Muscle of leg (tissue), 11 donors: ENCODE data around the gene GPC5. TPM values are rescaled to one million over a fixed set of nuclear protein-coding genes. Genes with fewer than 3 reads are reported as not detected.
"Not testable (repeated sequence)": the region's sequence is repeated elsewhere in the genome, so short reads cannot be mapped to it uniquely, and the experiment has no call there.

Source experiments
- DNase-seq: peaks from one replicate; pipeline ENCODE4 v3.0.0; 2013
- H3K27ac ChIP-seq: one replicate; pipeline ENCODE4 v1.5.1; 2013; ENCODE audit warnings: mild to moderate bottlenecking, low read length, control low read depth
- H3K27me3 ChIP-seq: one replicate; pipeline ENCODE4 v1.6.1; 2013; ENCODE audit warnings: low read length; ENCODE audit not compliant: control insufficient read depth, insufficient read depth
- H3K36me3 ChIP-seq: one replicate; pipeline ENCODE4 v1.6.1; 2013; ENCODE audit warnings: low read length; ENCODE audit not compliant: control insufficient read depth, insufficient read depth
- H3K4me1 ChIP-seq: one replicate; pipeline ENCODE4 v1.6.1; 2013; ENCODE audit warnings: low read length; ENCODE audit not compliant: control insufficient read depth, insufficient read depth
- H3K4me3 ChIP-seq: one replicate; pipeline ENCODE4 v1.5.1; 2013; ENCODE audit warnings: low read length, control low read depth
- H3K9me3 ChIP-seq: replicated peaks from 2 replicates; pipeline ENCODE4 v1.6.1; 2013; ENCODE audit warnings: low read depth, low read length; ENCODE audit not compliant: control insufficient read depth
- WGBS: methylation state at CpG from one replicate; pipeline ENCODE4 v1.1.5; 2013; ENCODE audit warnings: missing lambda C conversion rate; ENCODE audit not compliant: insufficient coverage; 5-methylcytosine and 5-hydroxymethylcytosine counted together
- polyA plus RNA-seq, 8 donors: library from polyadenylated mRNA; unstranded; fragments of 120-200 nt; gene quantifications; one replicate each; pipeline versions ENCODE4 v1.2.1 to v1.2.3, GENCODE V29; 2013; ENCODE audit warnings: inconsistent platforms in 1 of 8, low replicate concordance in 1 of 8; ENCODE audit not compliant: insufficient read length in 8 of 8, insufficient read depth in 1 of 8
- total RNA-seq: library from RNA; stranded (reverse); fragments of 120-200 nt; gene quantifications from one replicate; pipeline ENCODE4 v1.2.4, GENCODE V29; 2013

GPC5 gene
- total and polyA plus RNA-seq, 9 donors: 0.15 to 2.1 (median 0.40) TPM

DNA sequence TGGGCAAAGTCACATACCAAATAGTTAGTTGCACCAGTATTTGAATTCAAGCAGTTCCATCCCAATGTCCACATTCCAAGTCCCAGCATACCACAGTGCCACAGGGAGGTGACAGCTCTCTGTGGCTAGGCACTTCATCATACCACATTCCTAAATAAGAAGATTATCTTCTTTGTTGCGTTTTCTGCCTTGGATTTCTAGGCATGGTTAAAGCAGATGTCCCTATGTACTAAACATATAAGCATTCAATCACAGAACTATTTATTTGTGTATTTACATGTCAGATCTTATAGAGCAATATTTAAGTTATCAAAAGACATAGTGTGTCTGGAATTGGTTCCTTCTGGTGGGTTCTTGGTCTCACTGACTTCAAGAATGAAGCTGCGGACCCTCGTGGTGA lies 403.4 kb downstream of the GPC5 start:
- DNase-seq, H3K4me1 ChIP-seq, H3K36me3 ChIP-seq, H3K27me3 ChIP-seq, H3K9me3 ChIP-seq, H3K4me3 ChIP-seq, H3K27ac ChIP-seq: not testable (repeated sequence)
- 94% methylated on average over 2 of the region's 3 CpGs for WGBS

DNA sequence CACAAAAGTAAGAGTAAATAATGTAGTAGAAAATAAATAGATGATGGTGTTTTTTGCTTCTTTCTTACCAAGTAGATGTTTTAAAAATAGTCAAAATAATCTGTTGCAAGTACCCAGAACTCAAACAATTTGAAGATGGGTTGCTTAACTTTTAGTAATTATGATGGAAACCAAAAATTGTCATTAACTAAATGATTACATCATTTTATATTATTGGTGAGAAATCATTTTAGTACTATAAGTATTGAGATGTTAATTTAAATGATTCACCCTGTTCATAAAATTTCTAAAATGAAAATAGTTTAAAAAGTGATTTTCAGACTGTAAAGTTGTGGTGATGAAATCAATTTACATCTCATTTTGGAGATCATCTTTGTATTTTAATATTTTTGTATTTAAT lies 404.5 kb downstream of the GPC5 start:
- H3K4me3 ChIP-seq: no peak overlapping the region
- no peaks in the 10 kb centered on the region for H3K9me3 ChIP-seq
- no peaks in the 10 kb centered on the region for H3K27me3 ChIP-seq
- no peak overlapping the region for H3K27ac ChIP-seq
- no peaks in the 10 kb centered on the region for H3K4me1 ChIP-seq
- H3K36me3 ChIP-seq: no peaks in the 10 kb centered on the region
- DNase-seq: no peak

DNA sequence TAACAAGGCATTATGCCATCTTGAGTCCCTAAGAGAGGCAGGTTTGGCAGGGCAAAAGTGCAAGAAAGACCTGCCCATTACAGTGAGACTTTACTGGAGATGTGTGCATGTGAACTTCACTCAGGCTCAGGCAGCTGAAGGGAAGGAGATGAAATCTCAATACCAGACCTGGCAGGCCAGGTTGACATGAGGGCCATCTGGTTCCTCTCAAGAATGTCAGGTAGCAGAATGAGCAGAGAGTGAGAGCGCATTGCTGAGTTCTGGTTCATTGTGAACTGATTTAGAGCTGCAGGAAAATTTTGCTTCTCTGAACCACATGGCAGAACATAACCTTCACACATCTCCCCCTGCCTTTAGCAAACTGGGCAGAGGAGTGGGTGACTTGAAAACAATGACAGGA lies 406.3 kb downstream of the GPC5 start:
- no peak overlapping the region for H3K27ac ChIP-seq
- no peaks in the 10 kb centered on the region for H3K36me3 ChIP-seq
- no peaks in the 10 kb centered on the region for H3K4me1 ChIP-seq
- DNase-seq: no peak
- H3K27me3 ChIP-seq: no peaks in the 10 kb centered on the region
- WGBS: no CpG with 5 or more reads among the region's 1 CpG
- H3K4me3 ChIP-seq: no peak overlapping the region
- H3K9me3 ChIP-seq: no peaks in the 10 kb centered on the region

DNA sequence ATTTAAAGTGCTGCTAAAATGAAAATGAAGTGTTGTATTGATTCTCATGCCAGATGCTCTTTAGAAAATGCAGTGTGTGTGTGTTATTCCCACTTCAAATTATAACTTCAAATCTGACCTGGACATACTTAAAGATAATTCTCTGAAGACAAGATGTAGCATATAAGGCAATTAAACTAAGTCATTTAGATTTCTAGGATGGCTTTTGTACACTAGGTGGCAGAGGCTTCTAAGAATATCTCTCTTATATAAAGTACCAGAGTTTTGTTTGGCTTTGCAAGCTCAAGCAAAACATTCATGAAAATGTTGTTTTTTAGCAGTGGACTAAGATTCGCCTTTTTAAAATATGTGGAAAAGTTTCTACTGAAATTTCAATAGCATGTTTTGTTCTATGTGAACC lies 407.2 kb downstream of the GPC5 start:
- Histone ChIP-seq H3K27ac (no peak overlapping the region), H3K4me1 (no peaks in the 10 kb centered on the region), H3K9me3 (no peaks in the 10 kb centered on the region), H3K36me3 (no peaks in the 10 kb centered on the region), H3K4me3 (no peak overlapping the region), H3K27me3 (no peaks in the 10 kb centered on the region)
- no peak for DNase-seq
- WGBS: no CpG with 5 or more reads among the region's 1 CpG

DNA sequence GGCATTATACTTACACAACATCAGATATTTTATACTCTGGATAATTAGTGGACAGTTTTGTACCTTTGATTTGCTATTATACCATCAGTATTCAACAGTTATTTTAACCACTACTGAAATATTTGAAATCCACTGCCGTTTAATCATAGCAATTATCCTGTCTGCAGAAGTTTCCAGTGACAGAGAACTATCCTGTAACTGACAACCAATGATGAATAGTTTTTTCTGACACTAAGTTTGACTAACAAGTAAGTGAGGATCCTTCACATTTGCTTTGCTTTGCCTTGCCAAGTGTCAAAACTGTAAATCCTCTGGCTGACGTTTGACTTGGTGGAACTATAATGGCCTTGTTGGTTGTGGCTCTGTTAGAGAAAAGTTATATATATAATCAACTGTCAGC lies 410.7 kb downstream of the GPC5 start:
- Histone ChIP-seq H3K36me3 (no peaks in the 10 kb centered on the region), H3K27ac (no peak overlapping the region), H3K4me1 (peaks cover 3% of the 10 kb centered on the region), H3K4me3 (no peak overlapping the region), H3K27me3 (no peaks in the 10 kb centered on the region), H3K9me3 (no peaks in the 10 kb centered on the region)
- no CpG with 5 or more reads among the region's 2 CpGs for WGBS
- DNase-seq: no peak

DNA sequence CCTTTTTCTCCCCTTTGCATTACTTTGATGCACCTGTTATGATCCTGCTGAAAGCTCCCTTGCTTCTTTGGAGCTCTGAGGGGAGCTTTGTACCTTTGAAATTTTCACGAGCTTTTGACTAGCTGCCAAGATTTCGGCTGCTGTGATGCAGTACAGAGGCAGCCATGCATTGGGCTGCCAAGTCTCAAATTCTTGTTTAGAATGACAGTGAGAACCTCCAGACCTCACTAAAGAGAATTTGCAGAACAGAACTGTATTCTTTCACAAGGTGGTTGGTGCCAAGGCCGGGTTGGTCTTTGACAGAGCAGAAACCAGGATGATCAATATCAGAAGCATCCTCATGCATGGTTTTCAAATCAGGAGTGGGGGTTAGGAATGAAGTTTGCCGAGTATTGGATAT lies 414.8 kb downstream of the GPC5 start:
- 0% methylated on average over 1 of the region's 4 CpGs for WGBS
- no peaks in the 10 kb centered on the region for H3K9me3 ChIP-seq
- no peaks in the 10 kb centered on the region for H3K27me3 ChIP-seq
- peaks cover 3% of the 10 kb centered on the region for H3K4me1 ChIP-seq
- no peaks in the 10 kb centered on the region for H3K36me3 ChIP-seq
- no peak overlapping the region for H3K27ac ChIP-seq
- no peak overlapping the region for H3K4me3 ChIP-seq
- no peak for DNase-seq

DNA sequence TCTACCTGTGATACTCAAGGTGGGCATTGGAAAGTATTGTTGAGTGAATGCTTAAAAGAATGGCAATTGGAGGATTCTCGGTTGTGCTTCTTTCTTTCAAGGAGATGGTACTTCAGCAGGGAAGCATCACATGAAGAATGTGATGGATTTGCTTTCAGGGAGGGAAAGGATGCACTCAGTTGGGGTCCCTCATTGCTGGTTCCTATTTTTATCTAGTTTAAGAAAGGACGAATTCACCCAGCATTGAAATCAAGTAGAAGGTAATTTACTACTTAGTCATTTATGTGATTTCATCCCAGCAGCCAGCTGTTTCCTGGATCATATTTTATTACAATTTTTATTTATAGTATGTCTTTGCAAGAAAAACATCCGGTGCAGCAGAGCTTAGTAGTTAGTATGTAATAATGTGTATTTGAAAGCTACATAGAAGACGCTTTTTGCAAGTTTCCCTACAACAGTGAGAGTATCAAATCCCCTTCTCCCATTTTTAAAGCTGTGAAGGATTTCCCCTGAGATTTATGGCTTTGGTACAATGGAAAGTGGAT lies 417.9 kb downstream of the GPC5 start:
- no peaks in the 10 kb centered on the region for H3K9me3 ChIP-seq
- DNase-seq: peak; percentile 33
- no peak overlapping the region for H3K4me3 ChIP-seq
- peaks cover 3% of the 10 kb centered on the region for H3K4me1 ChIP-seq
- no peaks in the 10 kb centered on the region for H3K36me3 ChIP-seq
- no peak overlapping the region for H3K27ac ChIP-seq
- no peaks in the 10 kb centered on the region for H3K27me3 ChIP-seq
- 38% methylated on average over 1 of the region's 4 CpGs for WGBS

DNA sequence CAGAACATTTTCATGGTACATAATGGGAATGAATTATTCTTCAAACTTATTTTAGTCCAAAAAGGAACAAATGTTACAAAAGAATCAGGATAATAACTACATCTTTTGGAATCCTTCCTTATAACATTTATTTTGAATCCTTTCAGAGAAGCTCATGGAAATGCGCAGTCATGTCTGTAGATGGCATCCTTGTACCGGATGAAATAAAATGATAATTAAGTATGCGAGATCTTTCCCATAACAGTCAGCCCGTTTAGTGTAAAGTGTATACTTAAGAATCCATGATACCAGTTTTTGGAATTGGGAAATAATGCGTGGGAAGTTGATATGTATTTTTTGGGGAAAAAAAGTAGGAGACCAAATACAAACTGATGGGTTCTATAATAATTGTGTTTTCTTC lies 418.8 kb downstream of the GPC5 start:
- Histone ChIP-seq H3K27me3 (no peaks in the 10 kb centered on the region), H3K9me3 (no peaks in the 10 kb centered on the region), H3K27ac (no peak overlapping the region), H3K4me3 (no peak overlapping the region), H3K36me3 (no peaks in the 10 kb centered on the region), H3K4me1 (peaks cover 3% of the 10 kb centered on the region)
- DNase-seq: peak; percentile 74
- WGBS: no CpG with 5 or more reads among the region's 5 CpGs

DNA sequence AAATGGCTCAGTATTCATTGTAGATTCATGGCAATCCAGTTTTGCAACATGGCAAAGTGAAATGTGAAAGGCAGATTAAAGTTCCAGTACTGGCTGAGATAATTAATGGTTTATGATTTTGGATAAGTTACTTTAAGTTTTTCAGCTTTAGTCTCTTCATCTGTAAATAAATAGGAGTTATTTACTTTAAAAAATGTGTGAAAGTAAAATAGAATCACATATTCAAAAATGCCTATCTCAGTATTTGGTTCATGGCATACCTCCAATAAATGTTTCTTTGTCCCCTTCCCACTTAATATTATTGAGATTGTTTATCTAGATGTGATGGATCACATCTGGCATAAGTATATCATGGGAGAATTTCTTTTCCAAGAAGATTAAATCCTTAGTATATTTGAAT lies 426.0 kb downstream of the GPC5 start:
- Histone ChIP-seq H3K4me1 (no peaks in the 10 kb centered on the region), H3K9me3 (no peaks in the 10 kb centered on the region), H3K36me3 (no peaks in the 10 kb centered on the region), H3K27me3 (no peaks in the 10 kb centered on the region), H3K27ac (no peak overlapping the region), H3K4me3 (no peak overlapping the region)
- DNase-seq: no peak

DNA sequence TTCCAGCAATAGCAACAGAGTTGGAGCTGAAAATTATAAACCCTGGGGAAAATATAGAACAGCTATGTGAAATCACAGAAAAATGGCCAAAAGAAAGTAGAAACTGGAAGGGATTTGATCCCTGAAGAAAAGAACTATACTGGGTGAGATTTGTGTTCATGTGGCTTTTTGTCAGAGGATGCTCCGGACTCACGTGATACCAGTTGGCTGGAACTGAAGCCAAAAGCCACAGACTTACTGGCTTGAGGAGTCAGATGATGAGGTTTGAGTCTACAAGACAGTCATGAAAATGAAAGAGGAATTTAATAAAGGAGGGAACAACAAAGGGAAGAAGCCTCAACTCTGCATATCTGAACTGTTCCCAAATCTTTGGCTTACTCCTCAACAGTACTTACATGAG lies 427.1 kb downstream of the GPC5 start:
- Histone ChIP-seq H3K4me3 (no peak overlapping the region), H3K4me1 (no peaks in the 10 kb centered on the region), H3K9me3 (no peaks in the 10 kb centered on the region), H3K27ac (peak overlapping the region; percentile 11), H3K27me3 (no peaks in the 10 kb centered on the region), H3K36me3 (no peaks in the 10 kb centered on the region)
- DNase-seq: peak; percentile 94
- WGBS: 59% methylated on average over 2 of the region's 2 CpGs

DNA sequence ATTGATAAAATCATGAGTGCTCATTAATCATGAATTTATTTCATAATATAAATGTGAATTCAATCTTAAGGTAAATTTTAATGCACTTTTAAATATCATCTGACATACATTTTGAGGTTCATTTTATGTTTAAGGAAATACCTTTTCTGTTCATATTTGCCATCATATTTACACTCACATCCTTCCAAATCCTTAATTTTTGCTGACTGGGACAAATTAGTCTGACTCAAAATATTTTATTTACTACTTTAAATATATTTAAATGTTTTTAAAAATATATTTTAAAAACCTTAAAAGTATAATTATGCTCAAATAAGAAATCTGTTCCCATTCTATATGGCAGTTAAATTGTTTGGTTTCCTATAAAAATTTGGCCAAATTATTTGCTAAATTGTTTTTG lies 438.1 kb downstream of the GPC5 start:
- Histone ChIP-seq H3K4me1 (no peaks in the 10 kb centered on the region), H3K27ac (no peak overlapping the region), H3K4me3 (no peak overlapping the region), H3K9me3 (no peaks in the 10 kb centered on the region), H3K36me3 (no peaks in the 10 kb centered on the region), H3K27me3 (no peaks in the 10 kb centered on the region)
- no peak for DNase-seq
